GM12872 (cell line): Measurements from ENCODE around the gene CMTR2.

Experiments used
- CTCF ChIP-seq: IDR thresholded peaks from 3 replicates; pipeline ENCODE4 v1.5.1; 2011; ENCODE audit warnings: low read depth, mild to moderate bottlenecking, low read length, moderate library complexity; ENCODE audit not compliant: insufficient read depth

CMTR2 gene

GRCh38 chr16:71242601-71243000 lies 46.6 kb downstream of the CMTR2 start:
- no peak for TF ChIP-seq CTCF

DNA sequence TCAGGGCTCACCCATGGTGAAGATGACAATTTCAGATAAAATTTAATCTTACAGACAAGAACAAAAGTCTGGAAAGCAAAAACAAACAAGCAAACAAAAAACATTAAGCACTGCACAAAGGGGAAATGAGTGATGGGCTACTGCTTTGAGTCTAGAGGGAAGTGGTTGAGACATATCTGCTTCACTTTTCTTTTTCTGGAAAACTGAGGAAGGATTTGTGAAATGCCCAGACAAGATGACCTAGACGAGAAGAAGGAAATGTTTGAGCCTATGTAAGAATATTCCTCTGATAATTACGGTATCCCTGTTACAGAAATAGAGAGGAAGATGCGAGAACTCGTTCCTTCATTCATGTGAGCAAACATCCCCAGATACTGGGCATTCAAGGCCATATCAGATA lies 47.2 kb downstream of the CMTR2 start:
- TF ChIP-seq CTCF = no peak
